Stimulated activated CD8-positive, alpha-beta memory T cell treated with anti-CD3 and anti-CD28 coated beads, Interleukin-2, amount 100 ng/mL, for 48 hours (primary cell): ENCODE results near the gene NQO1.
"Not testable (repeated sequence)": the region's sequence is repeated elsewhere in the genome, so short reads cannot be mapped to it uniquely, and the experiment has no call there.

Source experiments
- DNase-seq, 2 donors: peaks; one replicate each; pipeline ENCODE4 v3.0.0-alpha.2; 2020; ENCODE audit warnings: low read depth in 2 of 2

Gene NQO1

DNA sequence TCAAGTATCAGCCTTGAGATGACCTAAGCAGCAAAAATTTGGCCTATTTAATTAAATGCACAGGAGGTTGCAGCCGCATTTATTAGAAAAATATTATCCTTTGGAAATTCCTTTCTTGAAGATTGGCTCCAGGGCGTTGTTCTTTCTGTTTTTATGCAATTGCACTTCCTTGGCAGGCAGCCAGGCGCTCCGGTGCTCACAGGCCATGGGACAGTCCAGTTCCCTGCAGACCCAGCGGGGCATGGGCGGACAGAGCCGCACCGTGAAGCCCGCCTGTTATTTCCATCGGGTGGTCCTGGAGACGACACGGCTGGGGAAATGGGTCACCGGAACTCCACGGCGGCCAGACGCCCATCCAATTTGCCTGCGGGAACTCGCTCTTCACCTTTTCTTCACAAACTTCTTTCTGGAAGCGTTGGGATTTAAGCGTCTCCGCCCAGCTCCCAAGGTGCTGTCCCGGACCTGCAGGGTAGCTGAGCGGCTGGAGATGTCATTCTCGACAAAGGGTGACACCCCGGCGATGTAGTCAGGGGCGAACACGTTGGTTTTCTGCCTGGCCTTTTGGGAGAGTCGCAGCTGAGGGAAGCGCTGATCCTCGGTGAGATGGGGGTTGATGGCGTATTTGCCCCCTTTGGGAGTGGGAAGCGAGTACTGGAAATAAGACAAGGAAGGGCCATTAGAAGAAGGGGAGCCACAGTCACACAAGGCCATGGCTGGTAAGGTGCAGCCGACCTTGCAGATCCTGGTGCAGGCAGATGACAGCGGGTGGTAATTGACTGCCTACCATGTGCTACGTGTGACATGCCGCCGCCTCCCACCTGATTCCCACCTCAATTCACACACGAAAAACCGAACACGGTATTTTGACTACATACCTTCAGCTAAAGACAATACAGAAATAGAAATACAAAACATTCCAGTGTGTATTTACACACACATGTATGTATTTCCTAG, 15.9 kb upstream of the NQO1 start:
- no peak for DNase-seq

DNA sequence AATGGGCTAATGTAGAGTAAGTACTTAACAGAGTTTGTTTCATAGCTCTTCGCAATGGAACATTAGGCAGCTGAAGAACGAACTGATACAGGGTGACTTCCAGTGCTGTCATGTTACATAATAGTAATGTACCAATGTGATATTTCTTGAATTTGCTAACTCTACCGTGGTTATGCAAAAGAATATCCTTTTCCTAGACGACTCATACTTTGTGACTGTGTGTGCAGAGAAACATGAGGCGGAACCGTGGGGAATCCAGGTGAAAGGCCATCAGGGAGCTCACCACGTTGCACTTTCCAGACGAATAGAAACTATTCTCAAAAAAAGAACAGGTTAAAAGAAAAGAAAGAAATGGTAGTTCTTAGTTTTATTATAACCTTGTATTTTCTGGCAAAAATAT, 15.2 kb upstream of the NQO1 start:
- DNase-seq: no peak

DNA sequence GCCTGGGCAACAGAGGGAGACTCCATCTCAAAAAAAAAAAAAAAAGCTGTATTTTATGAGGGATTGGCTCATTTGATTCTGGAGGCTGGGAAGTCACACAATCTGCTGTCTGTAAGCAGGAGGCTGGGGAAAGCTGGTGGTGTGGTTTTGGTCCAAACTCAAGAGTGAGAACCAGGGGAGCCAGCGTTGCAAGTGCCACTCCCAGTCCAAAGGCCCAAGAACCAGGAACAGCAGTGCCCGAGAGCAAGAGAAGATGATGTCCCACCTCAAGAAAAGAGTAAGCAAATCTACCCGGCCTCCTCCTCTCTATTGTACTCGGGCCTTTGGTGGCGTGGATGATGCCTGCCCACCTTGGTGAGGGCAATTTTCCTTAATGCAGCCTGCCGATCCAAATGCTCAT, 5.7 kb upstream of the NQO1 start:
- no peak for DNase-seq

DNA sequence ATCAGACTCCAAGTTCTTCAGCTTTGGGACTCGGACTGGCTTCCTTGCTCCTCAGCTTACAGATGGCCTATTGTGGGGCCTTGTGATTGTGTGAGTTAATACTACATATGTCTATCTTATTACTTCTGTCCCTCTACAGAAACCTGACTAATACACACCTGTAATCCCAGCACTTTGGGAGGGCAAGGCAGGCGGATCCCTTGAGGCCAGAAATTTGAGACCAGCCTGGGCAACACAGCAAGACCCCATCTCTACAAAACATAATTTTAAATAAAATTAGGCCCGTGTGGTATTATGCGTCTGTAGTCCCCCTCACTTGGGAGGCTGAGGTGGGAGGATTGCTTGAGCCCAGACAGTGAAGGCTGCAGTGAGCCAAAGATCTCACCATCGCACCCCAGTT, 4.9 kb upstream of the NQO1 start:
- not testable (repeated sequence) for DNase-seq

DNA sequence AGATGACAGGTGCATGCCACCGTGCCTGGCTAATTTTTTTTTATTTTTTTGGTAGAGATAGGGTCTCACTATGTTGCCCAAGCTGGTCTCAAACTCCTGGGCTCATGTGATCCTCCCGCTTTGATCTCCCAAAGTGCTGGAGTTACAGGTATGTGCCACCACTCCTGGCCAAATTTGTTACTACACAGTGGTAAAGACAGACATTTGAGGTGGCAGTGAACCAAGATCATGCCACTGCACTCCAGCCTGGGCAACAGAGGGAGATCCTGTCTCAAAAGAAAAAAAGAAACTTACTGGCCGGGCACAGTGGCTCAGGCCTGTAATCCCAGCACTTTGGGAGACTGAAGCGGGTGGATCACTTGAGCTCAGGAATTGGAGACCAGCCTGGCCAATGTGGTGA, 2.7 kb upstream of the NQO1 start:
- DNase-seq: not testable (repeated sequence)

DNA sequence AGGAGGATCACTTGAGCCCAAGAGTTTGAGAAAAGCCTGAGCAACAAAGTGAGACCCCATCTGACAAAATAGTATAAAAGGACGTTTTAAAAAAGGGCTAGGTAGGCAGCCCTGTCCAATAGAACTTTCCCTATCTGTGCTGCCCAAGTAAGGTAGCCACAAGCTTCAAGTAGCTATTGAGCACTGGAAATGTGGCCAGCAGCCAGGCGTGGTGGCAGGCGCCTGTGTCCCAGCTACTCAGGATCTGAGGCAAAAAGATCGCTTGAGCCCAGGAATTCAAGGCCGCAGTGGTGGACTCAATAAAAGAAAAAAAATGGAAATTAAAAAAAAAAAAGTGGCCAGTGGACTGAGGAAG, 1.5 kb upstream of the NQO1 start:
- no peak for DNase-seq

DNA sequence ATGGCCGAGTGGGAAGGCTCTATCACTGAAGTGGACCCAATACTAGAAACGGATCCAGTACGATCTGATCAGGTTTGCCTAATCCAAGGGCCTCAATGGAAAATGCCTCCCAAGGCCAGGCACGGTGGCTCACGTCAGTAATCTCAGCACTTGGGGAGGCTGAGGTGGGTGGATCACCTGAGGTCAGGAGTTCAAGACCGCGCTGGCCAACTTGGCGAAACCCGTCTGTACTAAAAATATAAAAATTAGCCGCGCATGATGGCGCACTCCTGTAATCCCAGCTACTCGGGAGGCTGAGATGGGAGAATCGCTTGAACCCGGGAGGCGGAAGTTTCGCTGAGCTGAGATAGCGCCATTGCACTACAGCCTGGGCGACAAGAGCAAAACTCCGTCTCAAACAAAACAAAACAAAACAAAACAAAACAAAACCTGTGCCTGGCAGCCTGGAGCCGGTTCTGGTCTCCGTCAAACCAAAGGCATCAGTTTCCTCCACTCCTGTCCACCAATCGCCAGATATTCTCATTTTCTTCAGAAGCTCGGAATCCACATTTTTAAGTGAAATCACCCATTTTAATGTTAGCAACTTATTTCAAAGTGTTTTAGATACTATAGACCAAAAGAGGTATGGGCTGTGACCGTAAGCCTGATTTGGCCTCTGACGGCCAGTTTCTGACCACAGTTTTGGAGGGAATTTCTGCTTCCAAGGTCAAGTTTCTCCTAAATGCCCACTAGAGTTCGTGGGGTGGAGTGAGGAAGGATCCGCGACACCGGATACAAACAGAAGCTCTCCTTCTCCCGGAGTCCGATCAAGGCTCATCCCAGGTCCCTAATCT, 664 bp downstream of the NQO1 start:
- no peak for DNase-seq

DNA sequence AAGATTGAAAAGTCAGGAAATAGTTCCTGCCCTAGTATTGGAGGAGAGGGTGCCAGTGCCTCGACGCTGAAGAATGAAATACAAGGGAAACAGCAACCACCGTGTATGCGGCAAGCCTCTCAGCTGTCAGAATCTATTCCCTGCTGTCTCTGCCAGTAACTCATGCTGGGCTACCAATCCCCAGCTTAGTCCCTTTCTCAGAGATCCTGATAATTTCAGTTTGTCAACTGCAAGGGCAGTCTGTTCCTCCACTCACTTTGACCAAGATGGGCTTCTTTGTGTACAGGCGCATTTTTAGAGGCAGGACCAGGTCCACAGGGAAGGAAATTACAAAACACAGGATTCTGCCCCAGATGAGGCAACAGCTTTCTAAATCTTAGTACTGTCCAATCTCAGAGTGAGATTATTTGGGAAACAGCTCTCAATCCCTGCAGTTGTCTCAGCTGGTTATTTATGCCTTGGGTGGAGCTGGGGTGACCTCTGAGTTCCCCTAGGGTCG, 1.3 kb downstream of the NQO1 start:
- no peak for DNase-seq

DNA sequence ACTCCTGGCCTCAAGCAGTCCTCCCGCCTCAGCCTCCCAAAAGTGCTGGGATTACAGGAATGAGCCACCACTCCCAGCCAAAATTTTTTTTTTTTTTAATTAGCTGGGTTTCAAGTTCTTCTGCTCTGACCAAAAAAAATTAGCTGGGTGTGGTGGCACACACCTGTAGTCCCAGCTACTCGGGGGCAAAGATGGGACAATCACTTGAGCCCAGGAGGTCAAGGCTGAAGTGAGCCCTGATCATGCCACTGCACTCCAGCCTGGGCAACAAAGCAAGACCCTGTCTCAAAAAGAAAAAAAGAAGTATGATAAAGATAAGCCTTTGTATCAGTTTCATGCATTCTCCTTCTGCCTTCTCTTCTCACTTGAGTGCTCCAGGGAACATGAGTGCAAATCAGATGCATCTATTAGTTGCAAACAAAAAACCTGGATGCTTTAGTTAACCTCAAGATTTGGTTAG, 1.9 kb downstream of the NQO1 start:
- no peak for DNase-seq

DNA sequence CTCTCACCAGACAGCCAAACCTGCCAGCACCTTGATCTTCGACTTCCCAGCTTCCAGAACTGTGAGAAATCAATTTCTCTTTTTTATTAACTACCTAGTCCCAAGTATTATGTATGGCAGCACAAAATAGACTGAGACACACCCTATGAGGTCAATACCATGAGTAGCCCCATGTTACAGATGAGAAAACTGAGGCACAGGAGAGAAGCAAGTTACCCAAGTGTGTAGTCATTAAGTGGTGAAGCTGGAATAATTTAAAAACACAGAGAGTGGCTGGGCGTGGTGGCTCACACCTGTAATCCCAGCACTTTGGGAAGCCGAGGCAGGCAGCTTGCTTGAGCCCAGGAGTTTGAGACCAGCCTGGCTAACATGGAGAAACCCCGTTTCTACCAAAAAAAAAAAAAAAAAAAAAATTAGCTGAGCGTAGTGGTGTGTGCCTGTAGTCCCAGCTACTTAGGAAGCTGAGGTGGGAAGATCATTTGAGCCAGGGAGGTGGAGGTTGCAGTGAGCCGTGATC, 4.9 kb downstream of the NQO1 start:
- no peak for DNase-seq

DNA sequence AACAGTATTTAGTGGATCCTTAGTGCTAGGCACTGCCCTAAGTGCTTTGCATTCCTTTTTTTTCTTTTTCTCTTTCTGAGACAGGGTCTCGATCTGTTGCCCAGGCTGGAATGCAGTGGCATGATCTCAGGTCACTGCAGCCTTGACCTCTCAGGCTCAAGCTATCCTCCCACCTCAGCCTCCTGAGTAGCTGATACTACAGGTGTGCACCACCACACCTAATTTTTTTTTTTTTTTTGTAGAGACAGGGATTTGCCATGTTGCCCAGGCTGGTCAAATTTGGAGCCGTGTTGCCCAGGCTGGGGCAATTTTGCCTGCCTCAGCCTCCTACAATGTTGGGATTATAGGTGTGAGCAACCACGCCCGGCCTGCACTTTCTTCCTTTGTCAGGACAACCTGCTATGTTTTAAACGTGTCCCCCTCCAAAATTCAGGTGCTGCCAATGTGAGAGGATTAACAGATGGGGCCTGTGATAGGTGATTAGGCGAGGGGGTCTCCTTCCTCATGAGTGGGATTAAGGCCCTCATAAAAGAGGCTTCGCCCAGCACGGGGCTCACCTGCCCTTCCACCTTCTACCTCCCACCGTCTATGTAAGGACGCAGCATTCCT, 5.4 kb downstream of the NQO1 start:
- DNase-seq: no peak

DNA sequence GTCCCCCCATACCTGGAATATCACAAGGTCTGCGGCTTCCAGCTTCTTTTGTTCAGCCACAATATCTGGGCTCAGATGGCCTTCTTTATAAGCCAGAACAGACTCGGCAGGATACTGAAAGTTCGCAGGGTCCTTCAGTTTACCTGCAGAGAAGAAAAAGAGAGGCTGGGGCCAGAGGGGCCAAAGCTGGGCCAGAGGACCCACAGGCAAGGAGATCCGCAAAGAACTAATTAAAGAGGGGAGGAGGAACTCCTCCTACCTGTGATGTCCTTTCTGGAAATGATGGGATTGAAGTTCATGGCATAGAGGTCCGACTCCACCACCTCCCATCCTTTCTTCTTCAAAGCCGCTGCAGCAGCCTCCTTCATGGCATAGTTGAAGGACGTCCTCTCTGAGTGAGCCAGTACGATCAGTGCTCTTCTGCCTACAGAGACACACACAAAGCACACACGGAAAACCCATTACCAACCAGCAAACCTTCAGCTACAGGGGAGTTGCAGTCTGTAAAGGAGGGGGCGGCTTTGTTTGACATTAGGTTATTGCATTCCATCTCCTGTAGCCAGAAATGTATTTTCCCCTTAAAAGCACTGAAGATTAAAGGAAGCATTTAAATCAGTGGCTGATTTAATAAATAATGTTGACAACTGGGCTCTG, 8.1 kb downstream of the NQO1 start:
- DNase-seq: no peak

DNA sequence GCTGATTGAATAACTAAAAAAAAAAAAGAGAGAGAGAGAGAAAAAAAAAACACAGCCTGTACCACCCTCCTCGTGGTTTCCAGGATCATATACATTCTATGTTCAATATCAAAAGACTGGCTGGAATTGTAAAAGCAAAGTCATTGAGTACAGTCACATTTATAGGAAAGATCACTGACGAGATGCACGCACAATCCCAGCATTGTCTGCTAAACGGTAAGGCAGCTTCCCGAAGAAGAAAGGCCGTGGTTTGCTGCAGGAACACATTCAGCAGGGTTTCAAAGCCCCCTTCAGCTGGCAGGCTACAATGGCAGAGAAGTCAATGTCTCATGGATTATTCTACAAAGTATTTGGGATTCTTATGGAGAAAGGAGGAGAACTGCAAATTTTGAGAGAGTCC, 9.3 kb downstream of the NQO1 start:
- DNase-seq: no peak

DNA sequence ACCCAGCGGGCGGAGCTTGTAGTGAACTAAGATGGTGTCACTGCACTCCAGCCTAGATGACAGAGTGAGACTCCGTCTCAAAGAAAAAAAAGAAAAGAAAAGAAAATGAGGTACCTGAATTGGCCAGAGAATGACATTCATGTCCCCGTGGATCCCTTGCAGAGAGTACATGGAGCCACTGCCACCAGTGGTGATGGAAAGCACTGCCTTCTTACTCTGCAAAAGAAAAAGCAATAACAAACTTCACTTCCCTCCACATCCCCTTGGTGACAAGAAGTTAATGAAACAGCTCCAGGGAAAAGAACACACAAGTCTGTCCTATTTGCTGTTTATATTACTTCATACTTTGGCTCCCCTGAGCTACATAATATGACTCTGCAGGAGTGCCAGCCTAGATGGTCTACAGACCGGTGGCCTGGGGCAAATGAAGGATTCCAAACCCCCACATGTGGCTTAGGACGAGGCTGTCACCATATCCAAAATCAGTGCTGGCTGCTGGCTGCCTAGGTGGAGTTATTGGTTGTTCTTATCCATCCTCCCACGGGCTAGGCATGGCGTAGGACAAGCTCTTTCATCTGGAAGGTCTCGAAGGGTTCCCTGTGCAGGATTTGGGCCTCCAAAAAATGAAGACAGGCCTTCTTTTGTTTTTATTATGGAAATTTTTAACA, 13.3 kb downstream of the NQO1 start:
- DNase-seq: no peak

DNA sequence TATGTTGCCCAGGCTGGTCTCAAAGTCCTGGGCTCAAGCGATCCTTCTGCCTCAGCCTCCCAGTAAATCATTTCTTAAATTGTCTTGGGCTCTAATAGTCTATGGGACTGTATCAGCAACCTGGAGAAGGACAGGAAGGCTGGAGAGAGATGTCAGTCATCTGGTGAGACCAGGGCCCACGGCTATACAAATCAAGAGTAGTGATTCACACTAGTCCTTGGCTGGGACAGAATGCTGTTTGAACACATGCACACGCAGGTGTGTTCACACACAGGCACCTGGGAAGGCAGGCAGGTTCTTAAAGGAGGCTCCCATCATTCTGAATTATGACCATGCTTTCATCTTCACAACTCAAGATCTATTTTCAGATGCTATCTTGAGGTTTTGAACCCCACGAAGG, 14.1 kb downstream of the NQO1 start:
- no peak for DNase-seq

DNA sequence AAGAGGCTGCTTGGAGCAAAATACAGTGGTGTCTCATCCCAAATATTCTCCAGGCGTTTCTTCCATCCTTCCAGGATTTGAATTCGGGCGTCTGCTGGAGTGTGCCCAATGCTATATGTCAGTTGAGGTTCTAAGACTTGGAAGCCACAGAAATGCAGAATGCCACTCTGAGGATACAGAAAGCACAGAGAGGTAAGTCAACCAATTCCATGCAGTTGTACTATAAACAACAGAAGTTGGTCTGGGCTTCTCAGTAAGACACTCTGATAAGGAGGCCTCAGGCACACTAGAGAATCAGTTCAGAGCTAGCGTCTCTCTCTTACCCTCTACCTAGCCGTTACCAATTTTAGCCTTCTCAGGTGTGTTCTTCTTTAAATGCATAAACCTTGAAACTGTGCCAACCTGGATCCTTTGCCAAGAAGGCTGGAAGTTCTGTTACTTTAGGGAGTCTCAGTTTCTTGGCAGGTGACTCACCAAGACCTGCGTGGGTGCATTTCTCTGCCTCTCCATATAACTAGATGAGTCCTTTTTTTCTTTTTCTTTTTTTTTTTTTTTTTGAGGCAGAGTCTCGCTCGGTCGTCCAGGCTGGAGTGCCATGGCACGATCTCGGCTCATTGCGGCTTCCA, 15.1 kb downstream of the NQO1 start:
- no peak for DNase-seq

DNA sequence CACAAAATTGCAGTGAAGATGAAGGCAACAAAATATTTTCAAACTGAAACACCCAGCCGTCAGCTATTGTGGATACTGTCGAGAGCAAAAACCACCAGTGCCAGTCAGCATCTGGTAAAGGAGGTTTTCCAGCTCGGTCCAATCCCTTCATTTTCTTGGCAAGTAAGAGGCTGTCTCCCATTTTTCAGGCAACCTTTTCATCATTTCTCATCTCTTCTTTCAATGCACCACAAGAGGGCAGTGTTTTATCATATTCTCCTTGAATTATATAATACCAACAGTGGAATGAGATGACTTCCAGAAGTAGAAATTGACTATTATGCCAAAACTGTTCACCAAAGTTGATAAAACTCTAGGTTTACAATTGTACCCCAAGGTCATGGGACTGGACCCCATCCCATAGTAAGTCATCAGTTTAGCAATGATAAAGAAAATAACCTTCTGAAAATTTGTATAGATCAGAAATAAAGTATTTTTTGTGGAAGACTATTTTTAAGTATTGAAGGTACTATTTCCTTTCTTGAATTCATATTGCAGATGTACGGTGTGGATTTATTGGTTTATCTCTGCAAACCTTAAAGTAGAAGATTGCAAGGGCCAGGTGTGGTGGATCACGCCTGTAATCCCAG, 16.8 kb downstream of the NQO1 start:
- no peak for DNase-seq

DNA sequence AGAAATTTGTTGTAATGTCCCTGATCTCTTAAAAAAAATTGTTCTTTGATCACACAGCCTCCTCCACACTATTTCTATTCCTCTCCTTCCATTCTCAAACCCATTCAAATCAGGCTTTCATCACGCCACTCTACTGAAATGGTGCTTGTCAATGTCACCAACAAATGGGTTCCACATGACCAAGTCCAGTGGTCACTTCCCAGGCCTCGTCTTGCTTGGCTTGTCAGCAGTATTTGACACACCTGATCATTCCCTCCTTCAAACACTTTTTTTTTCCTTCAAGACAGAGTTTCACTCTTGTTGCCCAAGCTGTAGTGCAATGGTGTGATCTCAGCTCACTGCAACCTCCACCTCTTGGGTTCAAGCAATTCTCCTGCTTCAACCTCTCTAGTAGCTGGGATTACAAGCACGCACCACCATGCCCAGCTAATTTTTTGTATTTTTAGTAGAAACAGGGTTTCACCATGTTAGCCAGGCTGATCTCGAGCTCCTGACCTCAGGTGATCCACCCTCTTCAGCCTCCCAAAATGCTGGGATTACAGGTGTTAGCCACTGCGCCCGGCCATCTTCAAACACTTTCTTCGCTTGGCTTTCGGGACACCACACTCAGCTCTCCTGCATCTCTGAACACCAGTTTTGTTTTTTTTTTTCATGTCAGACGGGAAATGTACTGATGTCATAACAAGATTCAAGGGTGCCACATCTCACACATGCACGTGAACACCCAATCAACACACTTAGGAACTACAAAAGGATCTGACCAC, 18.3 kb downstream of the NQO1 start:
- no peak for DNase-seq

DNA sequence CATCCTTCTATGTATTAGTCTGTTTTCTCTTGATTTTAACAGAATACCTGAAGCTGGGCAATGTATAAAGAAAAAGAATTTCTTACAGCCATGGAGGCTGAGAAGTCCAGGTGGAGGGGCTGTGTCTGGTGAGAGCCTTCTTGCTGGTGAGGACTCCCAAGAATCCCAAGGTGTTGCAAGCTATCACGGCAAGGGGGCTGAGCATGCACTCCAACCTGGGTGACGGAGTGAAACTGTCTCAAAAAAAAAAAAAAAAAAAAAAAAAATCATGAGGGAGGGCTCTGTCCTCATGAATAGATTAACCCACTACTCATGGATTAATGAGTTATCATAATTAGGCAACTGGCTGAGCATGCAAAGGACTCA, 19.4 kb downstream of the NQO1 start:
- no peak for DNase-seq
